OCI-LY1 (cell line): ENCODE measurements around the gene NUP214.
A peak's percentile ranks its signal among the peaks of the same experiment; 100 is the strongest.

ENCODE experiments used
- H2AFZ ChIP-seq: fragments of 200-600 bp; sonication (generic), shearing (Covaris generic); 2 replicates; pipeline ENCODE4 v1.6.0; 2014; ENCODE audit warnings: antibody characterized with exemption, mild to moderate bottlenecking, low read length
- H3F3A ChIP-seq: fragments of 200-600 bp; sonication (generic), shearing (Covaris generic); 2 replicates; pipeline ENCODE4 v1.6.0; 2014; ENCODE audit warnings: mild to moderate bottlenecking, antibody characterized with exemption, low read length, moderate library complexity; ENCODE audit not compliant: insufficient read depth
- H3K27ac ChIP-seq: fragments of 200-600 bp; sonication (generic); 2 replicates; pipeline ENCODE4 v1.5.1; 2014; ENCODE audit warnings: low read length, mixed run types, mild to moderate bottlenecking, low read depth; ENCODE audit not compliant: poor library complexity, severe bottlenecking
- H3K27me3 ChIP-seq: fragments of 200-600 bp; sonication (generic); 2 replicates; pipeline ENCODE4 v1.6.0; 2014; ENCODE audit warnings: antibody characterized with exemption, mild to moderate bottlenecking, low read length, moderate library complexity; ENCODE audit not compliant: insufficient read depth
- H3K36me3 ChIP-seq: fragments of 200-600 bp; sonication (generic); 2 replicates; pipeline ENCODE4 v1.6.1; 2014; ENCODE audit warnings: mild to moderate bottlenecking, antibody characterized with exemption, low read length, moderate library complexity, mixed read lengths; ENCODE audit not compliant: insufficient read depth
- H3K4me1 ChIP-seq: fragments of 200-600 bp; sonication (generic); 2 replicates; pipeline ENCODE4 v1.5.1; 2014; ENCODE audit warnings: mild to moderate bottlenecking, low read length, moderate library complexity; ENCODE audit not compliant: insufficient read depth, severe bottlenecking
- H3K4me2 ChIP-seq: fragments of 200-600 bp; sonication (generic), shearing (Covaris generic); 2 replicates; pipeline ENCODE4 v1.6.1; 2014; ENCODE audit warnings: low read length
- H3K4me3 ChIP-seq: fragments of 200-600 bp; sonication (generic); 2 replicates; pipeline ENCODE4 v1.5.1; 2014; ENCODE audit warnings: low read length, low read depth, mild to moderate bottlenecking, mixed read lengths; ENCODE audit not compliant: poor library complexity, severe bottlenecking
- H3K79me2 ChIP-seq: fragments of 200-600 bp; shearing (Covaris generic); 2 replicates; pipeline ENCODE4 v1.6.1; 2016; ENCODE audit warnings: mixed run types, low read length, mixed read lengths; ENCODE audit not compliant: insufficient read depth
- H3K9ac ChIP-seq: fragments of 200-600 bp; sonication (generic), shearing (Covaris generic); 2 replicates; pipeline ENCODE4 v1.6.1; 2014; ENCODE audit warnings: mild to moderate bottlenecking, low read length, mixed read lengths
- H3K9me2 ChIP-seq: fragments of 200-600 bp; sonication (generic), shearing (Covaris generic); 2 replicates; pipeline ENCODE4 v1.6.1; 2014; ENCODE audit warnings: low read depth, mild to moderate bottlenecking, low read length, mixed read lengths
- H3K9me3 ChIP-seq: fragments of 200-600 bp; shearing (Covaris generic); 2 replicates; pipeline ENCODE4 v1.6.1; 2014; ENCODE audit warnings: low read length, mixed read lengths
- H4K20me1 ChIP-seq: fragments of 200-600 bp; sonication (generic), shearing (Covaris generic); 2 replicates; pipeline ENCODE4 v1.6.0; 2016; ENCODE audit warnings: mild to moderate bottlenecking, low read length; ENCODE audit not compliant: insufficient read depth
- CTCF ChIP-seq: fragments of 200-600 bp; sonication (generic), shearing (Covaris generic); IDR thresholded peaks from 2 replicates; pipeline ENCODE4 v1.5.1; 2017; ENCODE audit warnings: mild to moderate bottlenecking, antibody characterized with exemption, low read length, moderate library complexity, mixed read lengths
- EZH2 ChIP-seq: fragments of 200-600 bp; sonication (generic), shearing (Covaris generic); IDR thresholded peaks from 2 replicates; pipeline ENCODE4 v1.8.0; 2017; ENCODE audit warnings: borderline replicate concordance, mixed run types, mild to moderate bottlenecking, antibody characterized with exemption, low read length, moderate library complexity, mixed read lengths

Gene NUP214

GRCh38 chr9:131174681-131175239 lies 49.4 kb downstream of the NUP214 start:
- Histone ChIP-seq H3K9ac (no peak overlapping the region), H3K9me3 (no peaks in the 10 kb centered on the region), H3K79me2 (no peaks in the 10 kb centered on the region), H3K4me1 (peaks cover 6% of the 10 kb centered on the region), H3K36me3 (peaks cover 53% of the 10 kb centered on the region), H3K4me2 (no peak overlapping the region), H3K9me2 (no peaks in the 10 kb centered on the region), H4K20me1 (no peaks in the 10 kb centered on the region), H3F3A (no peaks in the 10 kb centered on the region), H3K27ac (no peak overlapping the region), H3K27me3 (no peaks in the 10 kb centered on the region), H3K4me3 (no peak overlapping the region), H2AFZ (no peak overlapping the region)
- TF ChIP-seq CTCF, result no peak
- no peak for TF ChIP-seq EZH2

GRCh38 chr9:131177898-131178297 lies 52.5 kb downstream of the NUP214 start:
- no peak overlapping the region for H2AFZ ChIP-seq
- H3K4me3 ChIP-seq, result no peak overlapping the region
- no peak overlapping the region for H3K4me2 ChIP-seq
- H3K4me1 ChIP-seq, result peaks cover 11% of the 10 kb centered on the region
- H3K79me2 ChIP-seq, result no peaks in the 10 kb centered on the region
- no peak overlapping the region for H3K9ac ChIP-seq
- no peaks in the 10 kb centered on the region for H3K9me3 ChIP-seq
- peaks cover 62% of the 10 kb centered on the region for H3K36me3 ChIP-seq
- H3F3A ChIP-seq, result no peaks in the 10 kb centered on the region
- no peaks in the 10 kb centered on the region for H3K27me3 ChIP-seq
- H3K9me2 ChIP-seq, result no peaks in the 10 kb centered on the region
- H3K27ac ChIP-seq, result no peak overlapping the region
- TF ChIP-seq CTCF (no peak), EZH2 (no peak)
- H4K20me1 ChIP-seq, result no peaks in the 10 kb centered on the region

GRCh38 chr9:131178382-131178781 lies 53.0 kb downstream of the NUP214 start:
- no peaks in the 10 kb centered on the region for H3K9me2 ChIP-seq
- H3K79me2 ChIP-seq, result no peaks in the 10 kb centered on the region
- H3F3A ChIP-seq, result no peaks in the 10 kb centered on the region
- no peak overlapping the region for H3K27ac ChIP-seq
- H3K4me2 ChIP-seq, result no peak overlapping the region
- H3K4me1 ChIP-seq, result peaks cover 11% of the 10 kb centered on the region
- H3K9ac ChIP-seq, result no peak overlapping the region
- no peak overlapping the region for H2AFZ ChIP-seq
- peaks cover 62% of the 10 kb centered on the region for H3K36me3 ChIP-seq
- H3K9me3 ChIP-seq, result no peaks in the 10 kb centered on the region
- no peaks in the 10 kb centered on the region for H3K27me3 ChIP-seq
- no peak overlapping the region for H3K4me3 ChIP-seq
- no peaks in the 10 kb centered on the region for H4K20me1 ChIP-seq
- TF ChIP-seq EZH2 (no peak), CTCF (peak; percentile 93)
